Caco-2 (cell line): ENCODE data around the gene PTMS. TPM values are rescaled to one million over a fixed set of nuclear protein-coding genes. Genes with fewer than 3 reads are reported as not detected.

Source experiments
- BruUV-seq: library from RNA; stranded (reverse); fragments of 400-500 nt; replicated peaks from 2 replicates; lab custom pipeline; 2021; lab: Mats Ljungman, UMichigan
- CTCF ChIA-PET: fragments of 300-600 bp; sonication (Branson Sonifier 250); formaldehyde crosslinking; loops from one replicate; lab custom pipeline; 2022; ENCODE audit warnings: antibody characterized with exemption; lab: Charles Lee
- POLR2A ChIA-PET: fragments of 300-600 bp; sonication (Branson Sonifier 250); formaldehyde crosslinking; loops from one replicate; lab custom pipeline; 2022; ENCODE audit warnings: antibody characterized with exemption; lab: Charles Lee
- DNase-seq, 2 experiments: peaks; one replicate each; pipeline versions ENCODE4 v3.0.0 to v3.0.0-alpha.2; 2020 to 2022
- H3K27me3 ChIP-seq: replicated peaks from 2 replicates; pipeline ENCODE4 v1.6.0; 2011; ENCODE audit warnings: low read length; ENCODE audit not compliant: control insufficient read depth, insufficient read depth
- H3K36me3 ChIP-seq: 2 replicates; pipeline ENCODE4 v1.5.1; 2011; ENCODE audit warnings: low read length; ENCODE audit not compliant: control insufficient read depth, insufficient read depth
- H3K4me1 ChIP-seq: fragments of 250-450 bp; sonication (Bioruptor Pico); 2 replicates; pipeline ENCODE4 v1.5.1; 2020; ENCODE audit warnings: mild to moderate bottlenecking
- H3K4me3 ChIP-seq: 2 replicates; pipeline ENCODE4 v1.5.1; 2011; ENCODE audit warnings: low read depth, mild to moderate bottlenecking, control low read depth, low read length
- H3K9me3 ChIP-seq: fragments of 250-450 bp; sonication (Bioruptor Pico); 2 replicates; pipeline ENCODE4 v1.5.1; 2020; ENCODE audit warnings: mild to moderate bottlenecking, moderate library complexity
- H3K27ac Mint-ChIP-seq: one replicate; pipeline ENCODE4 v1.8.0; 2022; ENCODE audit warnings: mixed read lengths; ENCODE audit not compliant: unreplicated experiment
- H3K27me3 Mint-ChIP-seq: one replicate; pipeline ENCODE4 v1.8.0; 2022; ENCODE audit warnings: mixed read lengths; ENCODE audit not compliant: insufficient read depth, unreplicated experiment
- H3K36me3 Mint-ChIP-seq: one replicate; pipeline ENCODE4 v1.8.0; 2022; ENCODE audit warnings: mild to moderate bottlenecking, mixed read lengths; ENCODE audit not compliant: insufficient read depth, unreplicated experiment
- H3K4me1 Mint-ChIP-seq: one replicate; pipeline ENCODE4 v1.8.0; 2022; ENCODE audit warnings: low read depth, mixed read lengths; ENCODE audit not compliant: unreplicated experiment
- H3K4me3 Mint-ChIP-seq: one replicate; pipeline ENCODE4 v1.8.0; 2022; ENCODE audit warnings: mild to moderate bottlenecking, moderate library complexity, mixed read lengths; ENCODE audit not compliant: unreplicated experiment
- H3K9me3 Mint-ChIP-seq: one replicate; pipeline ENCODE4 v1.8.0; 2022; ENCODE audit warnings: mixed read lengths; ENCODE audit not compliant: unreplicated experiment
- intact Hi-C: fragments of 100-400 bp; cut with micrococcal nuclease; formaldehyde crosslinking; loops from one replicate; pipeline ENCODE4 v1.10.0; 2022; ENCODE audit not compliant: unreplicated experiment
- total RNA-seq: library from RNA; stranded (reverse); gene quantifications from 2 replicates; pipeline ENCODE4 v1.2.3, GENCODE V29; 2022
- TF ChIP-seq, protein P1 (sequence below), 2 experiments: fragments of 200-600 bp in 1 of 2; IDR thresholded peaks; 1 replicate in 1 of 2; 2 replicates in 1 of 2; pipeline versions ENCODE4 v1.5.1 to v1.8.0; 2011 to 2022; ENCODE audit warnings: antibody characterized with exemption in 1 of 2, control low read depth in 1 of 2, inconsistent platforms in 1 of 2, low read depth in 1 of 2, low read length in 1 of 2, mild to moderate bottlenecking in 1 of 2, moderate library complexity in 1 of 2; ENCODE audit not compliant: insufficient read depth in 1 of 2, severe bottlenecking in 1 of 2, unreplicated experiment in 1 of 2

The PTMS gene
- total RNA-seq, 1 experiment from 2014 or later = 285 TPM

DNA sequence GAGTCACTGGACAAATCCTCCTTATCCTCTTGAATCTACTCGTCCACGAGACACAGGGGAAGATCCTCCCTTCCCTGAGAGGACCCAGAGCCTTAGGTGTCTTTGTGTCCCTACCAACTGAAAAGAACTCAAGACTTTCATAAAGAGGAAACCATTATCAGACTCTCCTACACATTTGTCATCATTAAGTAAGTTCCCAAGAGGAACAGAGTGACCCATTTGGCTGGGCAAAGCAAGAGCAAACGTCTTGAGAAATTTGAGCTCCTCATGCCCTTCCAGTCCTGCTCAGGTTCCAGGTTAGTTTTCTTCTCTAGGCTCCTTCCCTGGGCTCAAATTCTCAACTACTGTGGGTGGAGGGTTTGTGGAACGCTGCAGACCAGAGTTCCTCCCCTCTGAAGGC, 18.9 kb upstream of the PTMS start:
- Mint-ChIP-seq H3K27me3 (no peaks in the 10 kb centered on the region), H3K4me3 (no peak overlapping the region), H3K27ac (no peak overlapping the region), H3K36me3 (peaks cover 67% of the 10 kb centered on the region), H3K9me3 (no peaks in the 10 kb centered on the region), H3K4me1 (peaks cover 10% of the 10 kb centered on the region)
- BruUV-seq = no TSS peak
- H3K9me3 ChIP-seq = no peaks in the 10 kb centered on the region
- H3K27me3 ChIP-seq = no peaks in the 10 kb centered on the region
- POLR2A ChIA-PET = no interaction called here
- peaks cover 13% of the 10 kb centered on the region for H3K4me1 ChIP-seq
- intact Hi-C loops = no loop called here
- CTCF ChIA-PET = interaction anchor here (1.2 to 1.5 kb wide), 2 partner anchors 19 to 193 kb away, joined by 3 read pairs; no protein-coding TSS in a partner anchor
- H3K36me3 ChIP-seq = peaks cover 9% of the 10 kb centered on the region
- no peak for DNase-seq
- H3K4me3 ChIP-seq = no peak overlapping the region
- TF ChIP-seq, protein P1, sequence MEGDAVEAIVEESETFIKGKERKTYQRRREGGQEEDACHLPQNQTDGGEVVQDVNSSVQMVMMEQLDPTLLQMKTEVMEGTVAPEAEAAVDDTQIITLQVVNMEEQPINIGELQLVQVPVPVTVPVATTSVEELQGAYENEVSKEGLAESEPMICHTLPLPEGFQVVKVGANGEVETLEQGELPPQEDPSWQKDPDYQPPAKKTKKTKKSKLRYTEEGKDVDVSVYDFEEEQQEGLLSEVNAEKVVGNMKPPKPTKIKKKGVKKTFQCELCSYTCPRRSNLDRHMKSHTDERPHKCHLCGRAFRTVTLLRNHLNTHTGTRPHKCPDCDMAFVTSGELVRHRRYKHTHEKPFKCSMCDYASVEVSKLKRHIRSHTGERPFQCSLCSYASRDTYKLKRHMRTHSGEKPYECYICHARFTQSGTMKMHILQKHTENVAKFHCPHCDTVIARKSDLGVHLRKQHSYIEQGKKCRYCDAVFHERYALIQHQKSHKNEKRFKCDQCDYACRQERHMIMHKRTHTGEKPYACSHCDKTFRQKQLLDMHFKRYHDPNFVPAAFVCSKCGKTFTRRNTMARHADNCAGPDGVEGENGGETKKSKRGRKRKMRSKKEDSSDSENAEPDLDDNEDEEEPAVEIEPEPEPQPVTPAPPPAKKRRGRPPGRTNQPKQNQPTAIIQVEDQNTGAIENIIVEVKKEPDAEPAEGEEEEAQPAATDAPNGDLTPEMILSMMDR (IDR thresholded peaks at IDR 0.05; ENCODE audit: insufficient read depth in 1 of 2, low read depth in 1 of 2, low read length in 1 of 2, severe bottlenecking in 1 of 2, unreplicated experiment in 1 of 2) = no peak

DNA sequence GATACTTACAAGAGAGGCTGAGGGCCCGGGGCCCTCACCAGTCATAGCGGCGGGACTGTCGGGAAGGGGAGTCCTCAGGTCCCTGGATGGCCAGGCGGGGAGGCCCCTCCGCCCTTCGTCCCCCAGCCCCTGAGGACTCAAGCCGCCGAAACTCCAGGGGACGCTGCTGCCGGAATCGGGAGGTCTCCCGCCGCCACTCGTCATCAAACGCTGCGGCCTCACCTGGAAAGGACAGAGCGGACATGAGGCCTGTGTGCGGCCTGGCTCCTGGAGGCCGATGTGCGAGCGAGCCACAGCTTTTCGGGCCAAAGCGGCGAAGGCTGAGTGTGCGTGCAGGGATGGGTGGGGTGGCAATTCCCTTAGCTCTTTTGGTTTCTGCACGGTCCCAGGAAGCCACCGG, 17.4 kb upstream of the PTMS start:
- H3K36me3 ChIP-seq = peaks cover 9% of the 10 kb centered on the region
- POLR2A ChIA-PET = no interaction called here

DNA sequence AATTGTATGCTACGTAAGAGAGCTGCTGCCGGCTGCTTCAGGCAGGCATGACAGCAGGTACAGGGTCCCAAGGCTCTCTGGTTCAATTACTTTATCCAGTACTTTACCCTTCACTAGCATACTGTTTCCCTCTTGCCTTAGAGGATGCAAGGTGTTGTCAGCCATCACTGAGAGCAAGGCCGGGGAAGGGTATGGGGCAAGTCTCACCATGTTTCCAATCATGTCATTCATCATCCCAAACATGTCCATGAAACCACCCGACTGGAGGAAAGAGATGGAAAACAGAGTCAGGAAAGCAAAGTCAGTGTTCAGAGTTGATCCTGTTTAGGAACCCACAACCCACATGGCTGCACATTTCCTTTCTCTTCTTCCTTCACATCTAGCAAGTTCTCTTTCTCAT, 15.7 kb upstream of the PTMS start:
- H3K36me3 ChIP-seq = peaks cover 9% of the 10 kb centered on the region
- H3K27ac Mint-ChIP-seq = no peak overlapping the region
- CTCF ChIA-PET = no interaction called here

More for the DNA sequence above, 17.4 kb upstream of the PTMS start:
- Mint-ChIP-seq H3K9me3 (no peaks in the 10 kb centered on the region), H3K27ac (no peak overlapping the region), H3K4me3 (no peak overlapping the region), H3K36me3 (peaks cover 83% of the 10 kb centered on the region), H3K4me1 (peaks cover 2% of the 10 kb centered on the region), H3K27me3 (no peaks in the 10 kb centered on the region)
- no TSS peak for BruUV-seq
- Histone ChIP-seq H3K27me3 (no peaks in the 10 kb centered on the region), H3K9me3 (no peaks in the 10 kb centered on the region), H3K4me1 (peaks cover 9% of the 10 kb centered on the region), H3K4me3 (no peak overlapping the region)
- no peak for DNase-seq
- TF ChIP-seq, protein P1 (IDR thresholded peaks at IDR 0.05; ENCODE audit: insufficient read depth in 1 of 2, low read depth in 1 of 2, low read length in 1 of 2, severe bottlenecking in 1 of 2, unreplicated experiment in 1 of 2) = no peak
- CTCF ChIA-PET = no interaction called here
- intact Hi-C loops = no loop called here

More for the DNA sequence above, 15.7 kb upstream of the PTMS start:
- Mint-ChIP-seq H3K27me3 (no peaks in the 10 kb centered on the region), H3K4me1 (peaks cover 11% of the 10 kb centered on the region), H3K36me3 (peaks cover 74% of the 10 kb centered on the region), H3K4me3 (no peak overlapping the region), H3K9me3 (no peaks in the 10 kb centered on the region)
- Histone ChIP-seq H3K9me3 (no peaks in the 10 kb centered on the region), H3K4me3 (no peak overlapping the region), H3K4me1 (peaks cover 16% of the 10 kb centered on the region), H3K27me3 (no peaks in the 10 kb centered on the region)
- no TSS peak for BruUV-seq
- TF ChIP-seq, protein P1 (IDR thresholded peaks at IDR 0.05; ENCODE audit: insufficient read depth in 1 of 2, low read depth in 1 of 2, low read length in 1 of 2, severe bottlenecking in 1 of 2, unreplicated experiment in 1 of 2) = no peak
- DNase-seq = no peak
- intact Hi-C loops = no loop called here
- POLR2A ChIA-PET = no interaction called here
